Neural progenitor cell (in vitro differentiated cells): Measurements from ENCODE around the gene ANHX. TPM values are rescaled to one million over a fixed set of nuclear protein-coding genes. Genes with fewer than 3 reads are reported as not detected.
A peak's percentile ranks its signal among the peaks of the same experiment; 100 is the strongest.

ENCODE experiments used
- DNase-seq: peaks from one replicate; pipeline ENCODE4 v3.0.0-alpha.2; 2016; ENCODE audit warnings: low spot score
- H2AFZ ChIP-seq: fragments of 200-600 bp; sonication (generic); replicated peaks from 2 replicates; pipeline ENCODE4 v1.6.1; 2016; ENCODE audit warnings: antibody characterized with exemption
- H3F3A ChIP-seq: fragments of 200-600 bp; sonication (generic); 2 replicates; pipeline ENCODE4 v1.6.1; 2016; ENCODE audit warnings: antibody characterized with exemption, low read depth
- H3K27ac ChIP-seq: fragments of 200-600 bp; sonication (generic); 2 replicates; pipeline ENCODE4 v1.5.1; 2016; ENCODE audit warnings: mild to moderate bottlenecking
- H3K27me3 ChIP-seq: fragments of 200-600 bp; sonication (generic); 2 replicates; pipeline ENCODE4 v1.6.1; 2016; ENCODE audit warnings: mild to moderate bottlenecking, moderate library complexity
- H3K36me3 ChIP-seq: fragments of 200-600 bp; sonication (generic); 2 replicates; pipeline ENCODE4 v1.5.1; 2016
- H3K4me1 ChIP-seq: fragments of 200-600 bp; sonication (generic); 2 replicates; pipeline ENCODE4 v1.6.1; 2016; ENCODE audit warnings: mixed run types
- H3K4me2 ChIP-seq: fragments of 200-600 bp; sonication (generic); 2 replicates; pipeline ENCODE4 v1.6.1; 2016
- H3K4me3 ChIP-seq: fragments of 200-600 bp; sonication (generic); 2 replicates; pipeline ENCODE4 v1.5.1; 2016
- H3K79me2 ChIP-seq: fragments of 200-600 bp; sonication (generic); 2 replicates; pipeline ENCODE4 v1.6.1; 2016; ENCODE audit warnings: low read depth
- H3K9ac ChIP-seq: fragments of 200-600 bp; sonication (generic); 2 replicates; pipeline ENCODE4 v1.6.1; 2016
- H3K9me3 ChIP-seq: fragments of 200-600 bp; sonication (generic); 2 replicates; pipeline ENCODE4 v1.5.1; 2016; ENCODE audit warnings: low read depth
- H4K20me1 ChIP-seq: fragments of 200-600 bp; sonication (generic); 2 replicates; pipeline ENCODE4 v1.6.1; 2016; ENCODE audit warnings: low read depth
- H3K27ac Mint-ChIP-seq: 3 replicates; pipeline ENCODE4 v1.8.0; 2021; ENCODE audit warnings: mixed read lengths
- H3K27me3 Mint-ChIP-seq: 2 replicates; pipeline ENCODE4 v1.8.0; 2022; ENCODE audit warnings: low read depth, mild to moderate bottlenecking, inconsistent platforms, moderate library complexity, mixed read lengths; ENCODE audit not compliant: insufficient read depth
- H3K36me3 Mint-ChIP-seq: 3 replicates; pipeline ENCODE4 v1.8.0; 2021; ENCODE audit warnings: mixed read lengths
- H3K4me1 Mint-ChIP-seq: 3 replicates; pipeline ENCODE4 v1.8.0; 2021; ENCODE audit warnings: mixed read lengths
- H3K4me3 Mint-ChIP-seq: 3 replicates; pipeline ENCODE4 v1.8.0; 2021; ENCODE audit warnings: mild to moderate bottlenecking, moderate library complexity, mixed read lengths
- H3K9me3 Mint-ChIP-seq: 3 replicates; pipeline ENCODE4 v1.8.0; 2020; ENCODE audit warnings: mixed read lengths
- EZH2 ChIP-seq: fragments of 200-600 bp; sonication (generic); IDR thresholded peaks from 2 replicates; pipeline ENCODE4 v1.6.1; 2017; ENCODE audit warnings: antibody characterized with exemption, mild to moderate bottlenecking, moderate library complexity
- EZH2phosphoT487 ChIP-seq: fragments of 200-600 bp; sonication (generic); IDR thresholded peaks from 2 replicates; pipeline ENCODE4 v1.6.1; 2017; ENCODE audit warnings: antibody characterized with exemption
- total RNA-seq: library from RNA; depleted of rRNA; stranded (reverse); fragments of >200 nt; gene quantifications from 2 replicates; pipeline ENCODE4 v1.2.3, GENCODE V29; 2015; ENCODE audit warnings: low replicate concordance
- TF ChIP-seq, protein P1 (sequence below): fragments of 200-600 bp; sonication (generic); IDR thresholded peaks from 2 replicates; pipeline ENCODE4 v1.5.1; 2017; ENCODE audit warnings: antibody characterized with exemption, mild to moderate bottlenecking

The ANHX gene
- total RNA-seq, 1 donor from 2014 or later: not detected

- peaks cover 76% of the 10 kb centered on the region for H3K9me3 Mint-ChIP-seq
- H3K27me3 ChIP-seq: no peaks in the 10 kb centered on the region
- no peak overlapping the region for H3K27ac Mint-ChIP-seq
- peaks cover 64% of the 10 kb centered on the region for H3K36me3 ChIP-seq
- H3K9ac ChIP-seq: no peak overlapping the region
- H3K4me3 ChIP-seq: peak overlapping the region; percentile 21
- no peaks in the 10 kb centered on the region for H3K79me2 ChIP-seq
- peaks cover 9% of the 10 kb centered on the region for H3K27me3 Mint-ChIP-seq
- TF ChIP-seq, protein P1, sequence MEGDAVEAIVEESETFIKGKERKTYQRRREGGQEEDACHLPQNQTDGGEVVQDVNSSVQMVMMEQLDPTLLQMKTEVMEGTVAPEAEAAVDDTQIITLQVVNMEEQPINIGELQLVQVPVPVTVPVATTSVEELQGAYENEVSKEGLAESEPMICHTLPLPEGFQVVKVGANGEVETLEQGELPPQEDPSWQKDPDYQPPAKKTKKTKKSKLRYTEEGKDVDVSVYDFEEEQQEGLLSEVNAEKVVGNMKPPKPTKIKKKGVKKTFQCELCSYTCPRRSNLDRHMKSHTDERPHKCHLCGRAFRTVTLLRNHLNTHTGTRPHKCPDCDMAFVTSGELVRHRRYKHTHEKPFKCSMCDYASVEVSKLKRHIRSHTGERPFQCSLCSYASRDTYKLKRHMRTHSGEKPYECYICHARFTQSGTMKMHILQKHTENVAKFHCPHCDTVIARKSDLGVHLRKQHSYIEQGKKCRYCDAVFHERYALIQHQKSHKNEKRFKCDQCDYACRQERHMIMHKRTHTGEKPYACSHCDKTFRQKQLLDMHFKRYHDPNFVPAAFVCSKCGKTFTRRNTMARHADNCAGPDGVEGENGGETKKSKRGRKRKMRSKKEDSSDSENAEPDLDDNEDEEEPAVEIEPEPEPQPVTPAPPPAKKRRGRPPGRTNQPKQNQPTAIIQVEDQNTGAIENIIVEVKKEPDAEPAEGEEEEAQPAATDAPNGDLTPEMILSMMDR: no peak
- TF ChIP-seq EZH2phosphoT487 (no peak), EZH2 (no peak)
- peak overlapping the region; percentile 12 for H3K4me3 Mint-ChIP-seq
- no peaks in the 10 kb centered on the region for H3K4me1 Mint-ChIP-seq
- H3K27ac ChIP-seq: no peak overlapping the region
- DNase-seq: no peak
- no peak overlapping the region for H2AFZ ChIP-seq
- H4K20me1 ChIP-seq: no peaks in the 10 kb centered on the region
- no peaks in the 10 kb centered on the region for H3K4me1 ChIP-seq
- peaks cover 73% of the 10 kb centered on the region for H3K9me3 ChIP-seq
- peaks cover 69% of the 10 kb centered on the region for H3K36me3 Mint-ChIP-seq
- H3F3A ChIP-seq: peaks cover 32% of the 10 kb centered on the region
- no peak overlapping the region for H3K4me2 ChIP-seq
These were observed 33.0 kb downstream of the ANHX start for GRCh38 chr12:133202493-133203343.

- Mint-ChIP-seq H3K36me3 (peaks cover 69% of the 10 kb centered on the region), H3K27me3 (peaks cover 9% of the 10 kb centered on the region)
These were observed 33.8 kb downstream of the ANHX start for GRCh38 chr12:133201888-133202287.

GRCh38 chr12:133192847-133193246, 42.8 kb downstream of the ANHX start:
- Mint-ChIP-seq H3K9me3 (peaks cover 79% of the 10 kb centered on the region), H3K27me3 (peaks cover 5% of the 10 kb centered on the region), H3K27ac (no peak overlapping the region), H3K4me3 (no peak overlapping the region), H3K4me1 (no peaks in the 10 kb centered on the region), H3K36me3 (peaks cover 81% of the 10 kb centered on the region)
- H3K4me2 ChIP-seq: no peak overlapping the region
- H3K9me3 ChIP-seq: peaks cover 32% of the 10 kb centered on the region
- H4K20me1 ChIP-seq: no peaks in the 10 kb centered on the region
- H3K4me3 ChIP-seq: no peak overlapping the region
- no peak for DNase-seq
- no peaks in the 10 kb centered on the region for H3F3A ChIP-seq
- no peaks in the 10 kb centered on the region for H3K4me1 ChIP-seq
- H3K36me3 ChIP-seq: peaks cover 84% of the 10 kb centered on the region
- no peak overlapping the region for H3K9ac ChIP-seq
- TF ChIP-seq EZH2: no peak
- no peak for TF ChIP-seq EZH2phosphoT487
- TF ChIP-seq, protein P1: no peak
- no peaks in the 10 kb centered on the region for H3K27me3 ChIP-seq
- H3K27ac ChIP-seq: no peak overlapping the region
- H2AFZ ChIP-seq: no peak overlapping the region
- no peaks in the 10 kb centered on the region for H3K79me2 ChIP-seq

More at GRCh38 chr12:133201888-133202287, 33.8 kb downstream of the ANHX start:
- Histone ChIP-seq H3F3A (peaks cover 32% of the 10 kb centered on the region), H3K4me3 (no peak overlapping the region), H3K79me2 (no peaks in the 10 kb centered on the region), H3K4me2 (no peak overlapping the region), H3K27me3 (no peaks in the 10 kb centered on the region), H3K9me3 (peaks cover 66% of the 10 kb centered on the region), H2AFZ (no peak overlapping the region), H4K20me1 (no peaks in the 10 kb centered on the region), H3K4me1 (no peaks in the 10 kb centered on the region), H3K36me3 (peaks cover 61% of the 10 kb centered on the region), H3K9ac (no peak overlapping the region), H3K27ac (no peak overlapping the region)
- H3K27ac Mint-ChIP-seq: no peak overlapping the region
- TF ChIP-seq, protein P1: no peak
- TF ChIP-seq EZH2phosphoT487: no peak
- no peak for TF ChIP-seq EZH2
- no peak for DNase-seq
- no peaks in the 10 kb centered on the region for H3K4me1 Mint-ChIP-seq
- peaks cover 70% of the 10 kb centered on the region for H3K9me3 Mint-ChIP-seq
- H3K4me3 Mint-ChIP-seq: no peak overlapping the region
